ENCODE data around the gene CHTF18.

- TF ChIP-seq, protein P1, sequence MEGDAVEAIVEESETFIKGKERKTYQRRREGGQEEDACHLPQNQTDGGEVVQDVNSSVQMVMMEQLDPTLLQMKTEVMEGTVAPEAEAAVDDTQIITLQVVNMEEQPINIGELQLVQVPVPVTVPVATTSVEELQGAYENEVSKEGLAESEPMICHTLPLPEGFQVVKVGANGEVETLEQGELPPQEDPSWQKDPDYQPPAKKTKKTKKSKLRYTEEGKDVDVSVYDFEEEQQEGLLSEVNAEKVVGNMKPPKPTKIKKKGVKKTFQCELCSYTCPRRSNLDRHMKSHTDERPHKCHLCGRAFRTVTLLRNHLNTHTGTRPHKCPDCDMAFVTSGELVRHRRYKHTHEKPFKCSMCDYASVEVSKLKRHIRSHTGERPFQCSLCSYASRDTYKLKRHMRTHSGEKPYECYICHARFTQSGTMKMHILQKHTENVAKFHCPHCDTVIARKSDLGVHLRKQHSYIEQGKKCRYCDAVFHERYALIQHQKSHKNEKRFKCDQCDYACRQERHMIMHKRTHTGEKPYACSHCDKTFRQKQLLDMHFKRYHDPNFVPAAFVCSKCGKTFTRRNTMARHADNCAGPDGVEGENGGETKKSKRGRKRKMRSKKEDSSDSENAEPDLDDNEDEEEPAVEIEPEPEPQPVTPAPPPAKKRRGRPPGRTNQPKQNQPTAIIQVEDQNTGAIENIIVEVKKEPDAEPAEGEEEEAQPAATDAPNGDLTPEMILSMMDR (optimal IDR thresholded peaks at IDR 0.05 in 1 of 3, IDR thresholded peaks at IDR 0.05 in 1 of 3, conservative IDR thresholded peaks at IDR 0.05 in 1 of 3; ENCODE audit: extremely low read depth in 1 of 3, insufficient read depth in 2 of 3, low read length in 3 of 3), result no peak
- no peak for TF ChIP-seq EZH2 (IDR thresholded peaks at IDR 0.05; ENCODE audit: low read length)
Measured at GRCh38 chr16:843771-844170, 55.4 kb downstream of the CHTF18 start.

All from keratinocyte (primary cell).